Neural progenitor cell (in vitro differentiated cells): ENCODE measurements around the gene TGM6.

ENCODE experiments used
- EZH2 ChIP-seq: fragments of 200-600 bp; sonication (generic); IDR thresholded peaks from 2 replicates; pipeline ENCODE4 v1.6.1; 2017; ENCODE audit warnings: antibody characterized with exemption, mild to moderate bottlenecking, moderate library complexity
- TF ChIP-seq, protein P1 (sequence below): fragments of 200-600 bp; sonication (generic); IDR thresholded peaks from 2 replicates; pipeline ENCODE4 v1.5.1; 2017; ENCODE audit warnings: antibody characterized with exemption, mild to moderate bottlenecking

DNA sequence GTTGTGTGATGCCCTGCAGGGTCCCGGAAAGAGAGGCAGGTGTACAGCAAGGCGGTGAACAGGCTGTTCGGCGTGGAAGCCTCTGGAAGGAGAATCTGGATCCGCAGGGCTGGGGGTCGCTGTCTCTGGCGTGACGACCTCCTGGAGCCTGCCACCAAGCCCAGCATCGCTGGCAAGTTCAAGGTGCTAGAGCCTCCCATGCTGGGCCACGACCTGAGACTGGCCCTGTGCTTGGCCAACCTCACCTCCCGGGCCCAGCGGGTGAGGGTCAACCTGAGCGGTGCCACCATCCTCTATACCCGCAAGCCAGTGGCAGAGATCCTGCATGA is 36.5 kb downstream of the TGM6 start:
- TF ChIP-seq, protein P1, sequence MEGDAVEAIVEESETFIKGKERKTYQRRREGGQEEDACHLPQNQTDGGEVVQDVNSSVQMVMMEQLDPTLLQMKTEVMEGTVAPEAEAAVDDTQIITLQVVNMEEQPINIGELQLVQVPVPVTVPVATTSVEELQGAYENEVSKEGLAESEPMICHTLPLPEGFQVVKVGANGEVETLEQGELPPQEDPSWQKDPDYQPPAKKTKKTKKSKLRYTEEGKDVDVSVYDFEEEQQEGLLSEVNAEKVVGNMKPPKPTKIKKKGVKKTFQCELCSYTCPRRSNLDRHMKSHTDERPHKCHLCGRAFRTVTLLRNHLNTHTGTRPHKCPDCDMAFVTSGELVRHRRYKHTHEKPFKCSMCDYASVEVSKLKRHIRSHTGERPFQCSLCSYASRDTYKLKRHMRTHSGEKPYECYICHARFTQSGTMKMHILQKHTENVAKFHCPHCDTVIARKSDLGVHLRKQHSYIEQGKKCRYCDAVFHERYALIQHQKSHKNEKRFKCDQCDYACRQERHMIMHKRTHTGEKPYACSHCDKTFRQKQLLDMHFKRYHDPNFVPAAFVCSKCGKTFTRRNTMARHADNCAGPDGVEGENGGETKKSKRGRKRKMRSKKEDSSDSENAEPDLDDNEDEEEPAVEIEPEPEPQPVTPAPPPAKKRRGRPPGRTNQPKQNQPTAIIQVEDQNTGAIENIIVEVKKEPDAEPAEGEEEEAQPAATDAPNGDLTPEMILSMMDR, result no peak
- no peak for TF ChIP-seq EZH2
